Panc1 (cell line): ENCODE data around the gene ICE2. TPM values are rescaled to one million over a fixed set of nuclear protein-coding genes. Genes with fewer than 3 reads are reported as not detected.
A peak's percentile ranks its signal among the peaks of the same experiment; 100 is the strongest.

Source experiments
- ATAC-seq: fragments of 200-7000 bp; cut with Tn5 transposase; 2 replicates; pipeline ENCODE4 v1.9.1; 2020; ENCODE audit warnings: mild to moderate bottlenecking, moderate library complexity
- BruUV-seq: library from RNA; stranded (reverse); fragments of 400-500 nt; replicated peaks from 2 replicates; lab custom pipeline; 2021; lab: Mats Ljungman, UMichigan
- CTCF ChIA-PET: fragments of 300-600 bp; sonication (Branson Sonifier 250); formaldehyde crosslinking; loops from one replicate; lab custom pipeline; 2022; ENCODE audit warnings: antibody characterized with exemption; lab: Charles Lee
- POLR2A ChIA-PET: fragments of 300-600 bp; sonication (Branson Sonifier 250); formaldehyde crosslinking; loops from one replicate; lab custom pipeline; 2022; ENCODE audit warnings: antibody characterized with exemption; lab: Charles Lee
- DNase-seq: peaks from one replicate; pipeline ENCODE4 v3.0.0-alpha.2; 2010; ENCODE audit warnings: low read depth, low spot score
- H3K27ac ChIP-seq: 2 replicates; pipeline ENCODE4 v1.5.1; 2011; ENCODE audit warnings: mild to moderate bottlenecking, low read length, inconsistent platforms
- H3K27me3 ChIP-seq: fragments of 200-500 bp; sonication (Bioruptor generic); 2 replicates; pipeline ENCODE4 v1.6.0; 2014; ENCODE audit warnings: low read length, inconsistent platforms; ENCODE audit not compliant: control insufficient read depth, insufficient read depth
- H3K36me3 ChIP-seq: fragments of 200-500 bp; sonication (Bioruptor generic); 2 replicates; pipeline ENCODE4 v1.5.1; 2014; ENCODE audit warnings: inconsistent platforms, mild to moderate bottlenecking, low read length, moderate library complexity; ENCODE audit not compliant: control insufficient read depth, insufficient read depth
- H3K4me1 ChIP-seq: 2 replicates; pipeline ENCODE4 v1.5.1; 2011; ENCODE audit warnings: inconsistent platforms, mild to moderate bottlenecking, low read length, moderate library complexity; ENCODE audit not compliant: control insufficient read depth, insufficient read depth
- H3K4me3 ChIP-seq, 2 experiments: 2 replicates each; pipeline ENCODE4 v1.5.1; 2011 to 2012; ENCODE audit warnings: low read depth in 2 of 2, low read length in 2 of 2, mild to moderate bottlenecking in 2 of 2, inconsistent platforms in 1 of 2, moderate library complexity in 1 of 2
- H3K9me3 ChIP-seq: fragments of 200-500 bp; sonication (Bioruptor generic); 2 replicates; pipeline ENCODE4 v1.5.1; 2014; ENCODE audit warnings: low read depth, mild to moderate bottlenecking, inconsistent platforms, low read length, moderate library complexity; ENCODE audit not compliant: control insufficient read depth, insufficient read depth
- POLR2AphosphoS5 ChIP-seq: IDR thresholded peaks from 2 replicates; pipeline ENCODE4 v1.6.1; 2012; ENCODE audit warnings: mild to moderate bottlenecking, low read depth, low read length, moderate library complexity
- REST ChIP-seq, 2 experiments: IDR thresholded peaks; 2 replicates each; pipeline ENCODE4 v1.6.1; 2011 to 2012; ENCODE audit warnings: low read depth in 2 of 2, control low read depth in 1 of 2, low read length in 1 of 2, mild to moderate bottlenecking in 1 of 2, moderate library complexity in 1 of 2; ENCODE audit not compliant: insufficient read depth in 1 of 2
- SIN3A ChIP-seq: IDR thresholded peaks from 2 replicates; pipeline ENCODE4 v1.6.1; 2012; ENCODE audit warnings: low read depth, mild to moderate bottlenecking, low read length, moderate library complexity, borderline replicate concordance; ENCODE audit not compliant: insufficient read depth
- TCF7L2 ChIP-seq: IDR thresholded peaks from 2 replicates; pipeline ENCODE4 v1.6.1; 2011; ENCODE audit warnings: mild to moderate bottlenecking, low read depth, low read length, inconsistent platforms
- in situ Hi-C: cut with HindIII; loops from 2 replicates; pipeline ENCODE4 v1.10.0; 2016; ENCODE audit warnings: low sequenced_read_pairs, low pct_unique_long_range_greater_than_20kb
- intact Hi-C: fragments of 100-400 bp; cut with micrococcal nuclease; formaldehyde crosslinking; loops from one replicate; pipeline ENCODE4 v1.10.0; 2022; ENCODE audit not compliant: unreplicated experiment
- total RNA-seq: library from RNA; stranded (reverse); gene quantifications from one replicate; pipeline ENCODE4 v1.2.1, GENCODE V29; 2021; ENCODE audit not compliant: unreplicated experiment
- TF ChIP-seq, protein P1 (sequence below): fragments of 450-650 bp; IDR thresholded peaks from 2 replicates; pipeline ENCODE4 v1.5.1; 2017; ENCODE audit warnings: mild to moderate bottlenecking

ICE2 gene
- total RNA-seq, 1 experiment from 2014 or later: 66.2 TPM

GRCh38 chr15:60390871-60391501 is 88.0 kb downstream of the ICE2 start:
- ATAC-seq: peak; percentile 35
- POLR2A ChIA-PET: interaction anchor here (0.6 kb wide), 3 partner anchors 16 to 29 kb away, joined by 4 to 13 read pairs (median 4); no protein-coding TSS in a partner anchor

DNA sequence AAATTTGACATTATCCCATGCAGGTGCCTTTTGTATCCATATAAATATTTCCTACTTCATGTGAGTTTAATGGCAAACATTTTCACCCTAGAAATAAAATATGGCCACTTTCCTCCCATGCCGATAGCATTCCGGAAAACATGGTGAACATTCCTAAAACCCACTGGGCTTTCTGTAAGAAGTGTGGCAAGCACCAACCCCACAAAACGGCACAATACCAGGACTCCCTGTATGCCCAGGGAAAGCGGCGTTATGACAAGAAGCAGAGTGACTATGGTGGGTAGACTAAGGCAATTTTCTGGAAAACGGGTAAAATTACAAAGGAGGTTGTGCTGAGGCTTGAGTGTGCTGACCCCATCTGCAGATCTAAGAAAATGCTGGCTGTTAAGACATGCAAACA is 88.7 kb downstream of the ICE2 start:
- peaks cover 98% of the 10 kb centered on the region for H3K4me1 ChIP-seq
- no peaks in the 10 kb centered on the region for H3K27me3 ChIP-seq
- ATAC-seq: no peak
- peak overlapping the region; percentile 100 for H3K27ac ChIP-seq
- peak overlapping the region; percentile 57 to 88 for H3K4me3 ChIP-seq
- ChIA-PET POLR2A (no interaction called here), CTCF (no interaction called here)
- intact Hi-C loops: no loop called here
- no peaks in the 10 kb centered on the region for H3K9me3 ChIP-seq
- TF ChIP-seq, protein P1, sequence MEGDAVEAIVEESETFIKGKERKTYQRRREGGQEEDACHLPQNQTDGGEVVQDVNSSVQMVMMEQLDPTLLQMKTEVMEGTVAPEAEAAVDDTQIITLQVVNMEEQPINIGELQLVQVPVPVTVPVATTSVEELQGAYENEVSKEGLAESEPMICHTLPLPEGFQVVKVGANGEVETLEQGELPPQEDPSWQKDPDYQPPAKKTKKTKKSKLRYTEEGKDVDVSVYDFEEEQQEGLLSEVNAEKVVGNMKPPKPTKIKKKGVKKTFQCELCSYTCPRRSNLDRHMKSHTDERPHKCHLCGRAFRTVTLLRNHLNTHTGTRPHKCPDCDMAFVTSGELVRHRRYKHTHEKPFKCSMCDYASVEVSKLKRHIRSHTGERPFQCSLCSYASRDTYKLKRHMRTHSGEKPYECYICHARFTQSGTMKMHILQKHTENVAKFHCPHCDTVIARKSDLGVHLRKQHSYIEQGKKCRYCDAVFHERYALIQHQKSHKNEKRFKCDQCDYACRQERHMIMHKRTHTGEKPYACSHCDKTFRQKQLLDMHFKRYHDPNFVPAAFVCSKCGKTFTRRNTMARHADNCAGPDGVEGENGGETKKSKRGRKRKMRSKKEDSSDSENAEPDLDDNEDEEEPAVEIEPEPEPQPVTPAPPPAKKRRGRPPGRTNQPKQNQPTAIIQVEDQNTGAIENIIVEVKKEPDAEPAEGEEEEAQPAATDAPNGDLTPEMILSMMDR: no peak
- no peak for TF ChIP-seq SIN3A
- TF ChIP-seq POLR2AphosphoS5: no peak
- no peak for TF ChIP-seq REST (IDR thresholded peaks at IDR 0.05; ENCODE audit: insufficient read depth in 1 of 2, low read depth in 2 of 2, low read length in 1 of 2)
- no peak for TF ChIP-seq TCF7L2
- in situ Hi-C loops: no loop called here
- DNase-seq: no peak
- BruUV-seq: no TSS peak
- H3K36me3 ChIP-seq: peaks cover 28% of the 10 kb centered on the region

More at GRCh38 chr15:60390871-60391501, 88.0 kb downstream of the ICE2 start:
- H3K4me3 ChIP-seq: peak overlapping the region; percentile 57 to 88
- intact Hi-C loops: no loop called here
- BruUV-seq: no TSS peak
- in situ Hi-C loops: no loop called here
- CTCF ChIA-PET: no interaction called here
- no peak for DNase-seq
- peaks cover 33% of the 10 kb centered on the region for H3K36me3 ChIP-seq
- H3K27me3 ChIP-seq: no peaks in the 10 kb centered on the region
- H3K4me1 ChIP-seq: peaks cover 95% of the 10 kb centered on the region
- no peak for TF ChIP-seq REST (IDR thresholded peaks at IDR 0.05; ENCODE audit: insufficient read depth in 1 of 2, low read depth in 2 of 2, low read length in 1 of 2)
- peak; percentile 20; the same call in 1 of the 2 replicates for TF ChIP-seq TCF7L2
- TF ChIP-seq, protein P1: no peak
- no peak for TF ChIP-seq SIN3A
- peak; percentile 49 for TF ChIP-seq POLR2AphosphoS5
- H3K9me3 ChIP-seq: no peaks in the 10 kb centered on the region
- peak overlapping the region; percentile 100 for H3K27ac ChIP-seq
